ENCODE data around the gene ACSL5.

The ACSL5 gene

GRCh38 chr10:112409755-112410154, 35.8 kb downstream of the ACSL5 start:
- DNase-seq (ENCODE audit: low read depth in 2 of 2): no peak

- no peak for DNase-seq (ENCODE audit: low read depth in 2 of 2)
Measured at GRCh38 chr10:112412696-112413095, 38.8 kb downstream of the ACSL5 start.

GRCh38 chr10:112421731-112422130, 47.8 kb downstream of the ACSL5 start:
- no peak for DNase-seq (ENCODE audit: low read depth in 2 of 2)

GRCh38 chr10:112424651-112425050, 50.7 kb downstream of the ACSL5 start:
- no peak for DNase-seq (ENCODE audit: low read depth in 2 of 2)

GRCh38 chr10:112426111-112426510, 52.2 kb downstream of the ACSL5 start:
- no peak for DNase-seq (ENCODE audit: low read depth in 2 of 2)

- no peak for DNase-seq (ENCODE audit: low read depth in 2 of 2)
Measured at GRCh38 chr10:112429147-112429546, 55.2 kb downstream of the ACSL5 start.

GRCh38 chr10:112429654-112430230, 55.8 kb downstream of the ACSL5 start:
- DNase-seq (ENCODE audit: low read depth in 2 of 2): no peak

- no peak for DNase-seq (ENCODE audit: low read depth in 2 of 2)
Measured at GRCh38 chr10:112433136-112433535, 59.2 kb downstream of the ACSL5 start.

- DNase-seq (ENCODE audit: low read depth in 2 of 2): no peak
Measured at GRCh38 chr10:112434988-112435619, 61.2 kb downstream of the ACSL5 start.

- no peak for DNase-seq (ENCODE audit: low read depth in 2 of 2)
Measured at GRCh38 chr10:112438356-112438755, 64.4 kb downstream of the ACSL5 start.

GRCh38 chr10:112441520-112441919, 67.6 kb downstream of the ACSL5 start:
- no peak for DNase-seq (ENCODE audit: low read depth in 2 of 2)

GRCh38 chr10:112442063-112442462, 68.1 kb downstream of the ACSL5 start:
- DNase-seq (ENCODE audit: low read depth in 2 of 2): no peak

- DNase-seq (ENCODE audit: low read depth in 2 of 2): no peak
Measured at GRCh38 chr10:112446055-112446854, 72.3 kb downstream of the ACSL5 start.

GRCh38 chr10:112446855-112447619, 73.1 kb downstream of the ACSL5 start, which contains the start of the genes VTI1A and ZDHHC6:
TSS of gene VTI1A (plus strand) at chr10:112447215. CDS start at chr10:112447374, 159 bp downstream.
TSS of gene ZDHHC6 (minus strand) at chr10:112446914. CDS start at chr10:112445436, 1,478 bp downstream.
- peak; percentile 69 to 75 for DNase-seq (ENCODE audit: low read depth in 2 of 2)

GRCh38 chr10:112447620-112447928, 73.7 kb downstream of the ACSL5 start:
- DNase-seq (ENCODE audit: low read depth in 2 of 2): no peak

GRCh38 chr10:112448888-112449287, 75.0 kb downstream of the ACSL5 start:
- DNase-seq (ENCODE audit: low read depth in 2 of 2): no peak

- DNase-seq (ENCODE audit: low read depth in 2 of 2): no peak
Measured at GRCh38 chr10:112454910-112455779, 81.2 kb downstream of the ACSL5 start.

- no peak for DNase-seq (ENCODE audit: low read depth in 2 of 2)
Measured at GRCh38 chr10:112456533-112456932, 82.6 kb downstream of the ACSL5 start.

- DNase-seq (ENCODE audit: low read depth in 2 of 2): no peak
Measured at GRCh38 chr10:112460366-112460765, 86.5 kb downstream of the ACSL5 start.

GRCh38 chr10:112461029-112461887, 87.3 kb downstream of the ACSL5 start:
- no peak for DNase-seq (ENCODE audit: low read depth in 2 of 2)

All from stimulated activated CD8-positive, alpha-beta memory T cell treated with anti-CD3 and anti-CD28 coated beads, Interleukin-7, amount 100 ng/mL, for 4 hours (primary cell).